Measurements from ENCODE around the gene CACNA2D3.

Gene CACNA2D3

GRCh38 chr3:54519493-54519892 is 397.1 kb downstream of the CACNA2D3 start:
- FAIRE-seq (no peak), DNase-seq (ENCODE audit: insufficient read length, low spot score) (no peak)
- TF ChIP-seq POLR2A (IDR thresholded peaks at IDR 0.05; ENCODE audit: low read depth, low read length) (no peak), SPI1 (IDR thresholded peaks at IDR 0.05; ENCODE audit: low read depth, low read length) (no peak), POLR2AphosphoS5 (IDR thresholded peaks at IDR 0.05; ENCODE audit: low read depth, low read length) (no peak), PAX5 (IDR thresholded peaks at IDR 0.05; ENCODE audit: insufficient read depth, low read length, severe bottlenecking) (no peak), POU2F2 (IDR thresholded peaks at IDR 0.05; ENCODE audit: low read depth, low read length) (no peak), TAF1 (IDR thresholded peaks at IDR 0.05; ENCODE audit: low read depth, low read length) (no peak)

- no peak for TF ChIP-seq POU2F2 (IDR thresholded peaks at IDR 0.05; ENCODE audit: low read depth, low read length)
- TF ChIP-seq PAX5 (IDR thresholded peaks at IDR 0.05; ENCODE audit: insufficient read depth, low read length, severe bottlenecking) = no peak
- TF ChIP-seq TAF1 (IDR thresholded peaks at IDR 0.05; ENCODE audit: low read depth, low read length) = no peak
- TF ChIP-seq POLR2AphosphoS5 (IDR thresholded peaks at IDR 0.05; ENCODE audit: low read depth, low read length) = no peak
- TF ChIP-seq POLR2A (IDR thresholded peaks at IDR 0.05; ENCODE audit: low read depth, low read length) = no peak
- TF ChIP-seq SPI1 (IDR thresholded peaks at IDR 0.05; ENCODE audit: low read depth, low read length) = no peak
- DNase-seq (ENCODE audit: insufficient read length, low spot score) (no peak), FAIRE-seq (no peak)
Observed at GRCh38 chr3:54520060-54520459, 397.7 kb downstream of the CACNA2D3 start.

- no peak for DNase-seq (ENCODE audit: insufficient read length, low spot score)
- no peak for FAIRE-seq
- TF ChIP-seq PAX5 (IDR thresholded peaks at IDR 0.05; ENCODE audit: insufficient read depth, low read length, severe bottlenecking) = no peak
- no peak for TF ChIP-seq SPI1 (IDR thresholded peaks at IDR 0.05; ENCODE audit: low read depth, low read length)
- TF ChIP-seq TAF1 (IDR thresholded peaks at IDR 0.05; ENCODE audit: low read depth, low read length) = no peak
- TF ChIP-seq POLR2A (IDR thresholded peaks at IDR 0.05; ENCODE audit: low read depth, low read length) = no peak
- no peak for TF ChIP-seq POU2F2 (IDR thresholded peaks at IDR 0.05; ENCODE audit: low read depth, low read length)
- TF ChIP-seq POLR2AphosphoS5 (IDR thresholded peaks at IDR 0.05; ENCODE audit: low read depth, low read length) = no peak
Observed at GRCh38 chr3:54527521-54527920, 405.2 kb downstream of the CACNA2D3 start.

GRCh38 chr3:54527953-54528352 is 405.6 kb downstream of the CACNA2D3 start:
- FAIRE-seq = no peak
- no peak for DNase-seq (ENCODE audit: insufficient read length, low spot score)
- TF ChIP-seq SPI1 (IDR thresholded peaks at IDR 0.05; ENCODE audit: low read depth, low read length) (no peak), POU2F2 (IDR thresholded peaks at IDR 0.05; ENCODE audit: low read depth, low read length) (no peak), POLR2AphosphoS5 (IDR thresholded peaks at IDR 0.05; ENCODE audit: low read depth, low read length) (no peak), TAF1 (IDR thresholded peaks at IDR 0.05; ENCODE audit: low read depth, low read length) (no peak), PAX5 (IDR thresholded peaks at IDR 0.05; ENCODE audit: insufficient read depth, low read length, severe bottlenecking) (no peak), POLR2A (IDR thresholded peaks at IDR 0.05; ENCODE audit: low read depth, low read length) (no peak)

GRCh38 chr3:54528668-54529067 is 406.3 kb downstream of the CACNA2D3 start:
- no peak for DNase-seq (ENCODE audit: insufficient read length, low spot score)
- TF ChIP-seq POLR2A (IDR thresholded peaks at IDR 0.05; ENCODE audit: low read depth, low read length) (no peak), POU2F2 (IDR thresholded peaks at IDR 0.05; ENCODE audit: low read depth, low read length) (no peak), POLR2AphosphoS5 (IDR thresholded peaks at IDR 0.05; ENCODE audit: low read depth, low read length) (no peak), TAF1 (IDR thresholded peaks at IDR 0.05; ENCODE audit: low read depth, low read length) (no peak), PAX5 (IDR thresholded peaks at IDR 0.05; ENCODE audit: insufficient read depth, low read length, severe bottlenecking) (no peak)
- FAIRE-seq = no peak

- DNase-seq (ENCODE audit: insufficient read length, low spot score) = no peak
- no peak for TF ChIP-seq POLR2AphosphoS5 (IDR thresholded peaks at IDR 0.05; ENCODE audit: low read depth, low read length)
- TF ChIP-seq POLR2A (IDR thresholded peaks at IDR 0.05; ENCODE audit: low read depth, low read length) = no peak
- TF ChIP-seq SPI1 (IDR thresholded peaks at IDR 0.05; ENCODE audit: low read depth, low read length) = no peak
- no peak for TF ChIP-seq TAF1 (IDR thresholded peaks at IDR 0.05; ENCODE audit: low read depth, low read length)
- no peak for TF ChIP-seq POU2F2 (IDR thresholded peaks at IDR 0.05; ENCODE audit: low read depth, low read length)
- TF ChIP-seq PAX5 (IDR thresholded peaks at IDR 0.05; ENCODE audit: insufficient read depth, low read length, severe bottlenecking) = no peak
- FAIRE-seq = no peak
Observed at GRCh38 chr3:54530091-54530490, 407.7 kb downstream of the CACNA2D3 start.

GRCh38 chr3:54530944-54531343 is 408.6 kb downstream of the CACNA2D3 start:
- no peak for TF ChIP-seq POLR2A (IDR thresholded peaks at IDR 0.05; ENCODE audit: low read depth, low read length)
- no peak for TF ChIP-seq SPI1 (IDR thresholded peaks at IDR 0.05; ENCODE audit: low read depth, low read length)
- no peak for TF ChIP-seq PAX5 (IDR thresholded peaks at IDR 0.05; ENCODE audit: insufficient read depth, low read length, severe bottlenecking)
- no peak for TF ChIP-seq TAF1 (IDR thresholded peaks at IDR 0.05; ENCODE audit: low read depth, low read length)
- TF ChIP-seq POU2F2 (IDR thresholded peaks at IDR 0.05; ENCODE audit: low read depth, low read length) = no peak
- no peak for TF ChIP-seq POLR2AphosphoS5 (IDR thresholded peaks at IDR 0.05; ENCODE audit: low read depth, low read length)
- FAIRE-seq (no peak), DNase-seq (ENCODE audit: insufficient read length, low spot score) (no peak)

GRCh38 chr3:54531741-54532140 is 409.4 kb downstream of the CACNA2D3 start:
- no peak for DNase-seq (ENCODE audit: insufficient read length, low spot score)
- TF ChIP-seq TAF1 (IDR thresholded peaks at IDR 0.05; ENCODE audit: low read depth, low read length) (no peak), POLR2AphosphoS5 (IDR thresholded peaks at IDR 0.05; ENCODE audit: low read depth, low read length) (no peak), POU2F2 (IDR thresholded peaks at IDR 0.05; ENCODE audit: low read depth, low read length) (no peak), SPI1 (IDR thresholded peaks at IDR 0.05; ENCODE audit: low read depth, low read length) (no peak), PAX5 (IDR thresholded peaks at IDR 0.05; ENCODE audit: insufficient read depth, low read length, severe bottlenecking) (no peak), POLR2A (IDR thresholded peaks at IDR 0.05; ENCODE audit: low read depth, low read length) (no peak)
- no peak for FAIRE-seq

- FAIRE-seq (no peak), DNase-seq (ENCODE audit: insufficient read length, low spot score) (no peak)
- TF ChIP-seq POLR2A (IDR thresholded peaks at IDR 0.05; ENCODE audit: low read depth, low read length) (no peak), SPI1 (IDR thresholded peaks at IDR 0.05; ENCODE audit: low read depth, low read length) (no peak), PAX5 (IDR thresholded peaks at IDR 0.05; ENCODE audit: insufficient read depth, low read length, severe bottlenecking) (no peak), POLR2AphosphoS5 (IDR thresholded peaks at IDR 0.05; ENCODE audit: low read depth, low read length) (no peak), POU2F2 (IDR thresholded peaks at IDR 0.05; ENCODE audit: low read depth, low read length) (no peak), TAF1 (IDR thresholded peaks at IDR 0.05; ENCODE audit: low read depth, low read length) (no peak)
Observed at GRCh38 chr3:54533856-54534255, 411.5 kb downstream of the CACNA2D3 start.

- DNase-seq (ENCODE audit: insufficient read length, low spot score) (no peak), FAIRE-seq (no peak)
- TF ChIP-seq SPI1 (IDR thresholded peaks at IDR 0.05; ENCODE audit: low read depth, low read length) (no peak), TAF1 (IDR thresholded peaks at IDR 0.05; ENCODE audit: low read depth, low read length) (no peak), PAX5 (IDR thresholded peaks at IDR 0.05; ENCODE audit: insufficient read depth, low read length, severe bottlenecking) (no peak), POU2F2 (IDR thresholded peaks at IDR 0.05; ENCODE audit: low read depth, low read length) (no peak), POLR2AphosphoS5 (IDR thresholded peaks at IDR 0.05; ENCODE audit: low read depth, low read length) (no peak), POLR2A (IDR thresholded peaks at IDR 0.05; ENCODE audit: low read depth, low read length) (no peak)
Observed at GRCh38 chr3:54535619-54536018, 413.3 kb downstream of the CACNA2D3 start.

Data from GM12891 (cell line).